Skeletal muscle tissue (tissue), 4 donors: ENCODE results near the gene CEP112. TPM values are rescaled to one million over a fixed set of nuclear protein-coding genes. Genes with fewer than 3 reads are reported as not detected.
"Not testable (repeated sequence)": the region's sequence is repeated elsewhere in the genome, so short reads cannot be mapped to it uniquely, and the experiment has no call there.

ENCODE experiments used
- H3K27ac ChIP-seq: one replicate; pipeline ENCODE4 v1.7.0; 2013; ENCODE audit warnings: mild to moderate bottlenecking, low read depth, low read length, inconsistent platforms
- H3K27me3 ChIP-seq, 3 donors: one replicate each; pipeline ENCODE4 v1.7.0; 2013; ENCODE audit warnings: low read length in 3 of 3; ENCODE audit not compliant: control insufficient read depth in 3 of 3, insufficient read depth in 3 of 3
- H3K36me3 ChIP-seq, 3 donors: one replicate each; pipeline ENCODE4 v1.7.0; 2013; ENCODE audit warnings: low read length in 3 of 3; ENCODE audit not compliant: control insufficient read depth in 3 of 3, insufficient read depth in 3 of 3
- H3K4me1 ChIP-seq, 3 donors: one replicate each; pipeline ENCODE4 v1.7.0; 2013; ENCODE audit warnings: low read length in 3 of 3, mild to moderate bottlenecking in 3 of 3; ENCODE audit not compliant: control insufficient read depth in 3 of 3, insufficient read depth in 3 of 3
- H3K4me3 ChIP-seq, 3 donors: one replicate each; pipeline ENCODE4 v1.7.0; 2013; ENCODE audit warnings: low read length in 3 of 3
- H3K9ac ChIP-seq, 3 donors: one replicate each; pipeline ENCODE4 v1.7.0; 2013; ENCODE audit warnings: low read length in 3 of 3, mild to moderate bottlenecking in 3 of 3, moderate library complexity in 2 of 3, low read depth in 1 of 3
- H3K9me3 ChIP-seq, 3 donors: one replicate each; pipeline ENCODE4 v1.7.0; 2013; ENCODE audit warnings: low read length in 3 of 3; ENCODE audit not compliant: control insufficient read depth in 3 of 3
- total RNA-seq: library from RNA; depleted of rRNA; stranded (reverse); fragments of >200 nt; gene quantifications from one replicate; pipeline ENCODE4 v1.2.3, GENCODE V29; 2014
- donor health status: Osteomylitis.

CEP112 gene
- total RNA-seq, 1 donor from 2014 or later: 16.2 TPM

DNA sequence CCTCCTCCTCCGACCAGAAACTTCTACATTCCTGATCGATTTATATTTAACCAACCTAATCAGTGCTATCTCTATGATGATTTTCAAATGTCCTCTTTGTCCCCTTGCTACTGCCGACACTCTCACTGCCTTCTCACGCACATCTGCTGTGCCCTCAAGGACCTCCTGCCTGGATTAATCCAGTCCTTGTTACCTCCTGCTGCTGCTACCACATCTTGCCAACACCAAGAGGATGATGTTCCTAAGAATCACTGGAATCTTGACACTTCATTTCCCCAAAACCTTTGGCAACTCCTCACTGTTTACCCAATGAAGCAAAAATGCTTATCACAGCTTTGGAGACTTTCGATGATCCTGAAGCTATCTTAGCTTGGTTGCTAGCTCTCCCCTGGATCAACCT lies 343.2 kb downstream of the CEP112 start:
- Histone ChIP-seq H3K36me3 (peaks cover 0 to 3% (median 1%) of the 10 kb centered on the region in 3 donors), H3K4me3 (no peak overlapping the region), H3K9ac (no peak overlapping the region), H3K27ac (no peak overlapping the region), H3K27me3 (no peaks in the 10 kb centered on the region), H3K4me1 (no peaks in the 10 kb centered on the region), H3K9me3 (no peaks in the 10 kb centered on the region)

GRCh38 chr17:65841089-65841488 lies 350.8 kb downstream of the CEP112 start:
- H3K27ac ChIP-seq: no peak overlapping the region
- H3K9ac ChIP-seq: no peak overlapping the region
- H3K9me3 ChIP-seq: peaks cover 0 to 3% (median 3%) of the 10 kb centered on the region in 3 donors
- no peak overlapping the region for H3K4me3 ChIP-seq
- H3K4me1 ChIP-seq: no peaks in the 10 kb centered on the region
- H3K36me3 ChIP-seq: no peaks in the 10 kb centered on the region
- H3K27me3 ChIP-seq: no peaks in the 10 kb centered on the region

GRCh38 chr17:65837232-65837631 lies 354.7 kb downstream of the CEP112 start:
- not testable (repeated sequence) for H3K4me1 ChIP-seq, H3K27me3 ChIP-seq

GRCh38 chr17:65833214-65833613 lies 358.7 kb downstream of the CEP112 start:
- no peak overlapping the region for H3K4me3 ChIP-seq
- H3K27me3 ChIP-seq: no peaks in the 10 kb centered on the region
- no peaks in the 10 kb centered on the region for H3K4me1 ChIP-seq
- peaks cover 0 to 1% (median 0%) of the 10 kb centered on the region in 3 donors for H3K9me3 ChIP-seq
- H3K36me3 ChIP-seq: no peaks in the 10 kb centered on the region
- H3K27ac ChIP-seq: no peak overlapping the region
- H3K9ac ChIP-seq: no peak overlapping the region

More at GRCh38 chr17:65837232-65837631, 354.7 kb downstream of the CEP112 start:
- H3K9ac ChIP-seq, H3K9me3 ChIP-seq, H3K36me3 ChIP-seq, H3K27ac ChIP-seq, H3K4me3 ChIP-seq: not testable (repeated sequence)

DNA sequence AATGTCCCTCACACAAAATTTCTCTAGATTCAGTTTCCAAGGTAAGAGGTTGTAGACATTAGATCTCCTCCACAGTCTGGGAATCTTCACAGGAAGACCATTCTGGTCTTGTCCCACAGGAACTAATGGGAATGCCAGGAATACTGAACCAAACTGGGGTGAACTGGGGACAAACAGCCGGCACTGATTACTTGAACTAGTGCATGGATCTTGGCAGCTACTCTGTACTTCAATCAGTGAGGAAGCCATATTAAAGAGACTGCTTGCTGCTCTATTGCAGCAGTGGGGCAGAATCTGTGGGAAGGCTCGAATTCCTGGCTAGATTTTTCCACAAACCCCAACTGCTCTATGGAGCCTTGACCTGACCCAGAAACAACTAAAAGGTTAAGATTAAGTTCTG lies 361.6 kb downstream of the CEP112 start:
- Histone ChIP-seq H3K27ac (no peak overlapping the region), H3K9me3 (peaks cover 0 to 3% (median 0%) of the 10 kb centered on the region in 3 donors), H3K36me3 (no peaks in the 10 kb centered on the region), H3K9ac (no peak overlapping the region), H3K4me3 (no peak overlapping the region), H3K27me3 (no peaks in the 10 kb centered on the region), H3K4me1 (no peaks in the 10 kb centered on the region)

- H3K36me3 ChIP-seq, H3K27ac ChIP-seq, H3K9ac ChIP-seq, H3K4me1 ChIP-seq, H3K27me3 ChIP-seq, H3K4me3 ChIP-seq, H3K9me3 ChIP-seq: not testable (repeated sequence)
These were observed 365.4 kb downstream of the CEP112 start for GRCh38 chr17:65826577-65826976.

DNA sequence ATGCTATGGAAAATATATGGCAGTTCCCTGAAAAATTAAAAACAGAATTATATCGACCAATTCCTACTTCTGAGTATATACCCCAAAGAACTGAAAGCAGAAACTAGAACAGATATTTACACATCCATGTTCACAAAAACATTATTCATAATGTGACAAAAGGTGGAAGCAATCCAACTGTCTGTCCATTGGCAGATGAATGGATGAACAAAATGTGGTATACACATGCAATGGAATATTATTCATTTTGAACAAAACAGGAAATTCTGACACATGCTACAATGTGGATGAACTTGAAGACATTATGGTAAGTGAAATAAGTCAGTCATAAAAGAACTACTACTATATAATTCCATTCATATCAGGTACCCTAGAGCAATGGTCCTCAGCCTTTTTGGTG lies 367.0 kb downstream of the CEP112 start:
- H3K27me3 ChIP-seq: no peaks in the 10 kb centered on the region
- H3K9ac ChIP-seq: no peak overlapping the region
- H3K36me3 ChIP-seq: no peaks in the 10 kb centered on the region
- peaks cover 0 to 3% (median 0%) of the 10 kb centered on the region in 3 donors for H3K9me3 ChIP-seq
- no peak overlapping the region for H3K4me3 ChIP-seq
- H3K4me1 ChIP-seq: no peaks in the 10 kb centered on the region
- H3K27ac ChIP-seq: no peak overlapping the region

DNA sequence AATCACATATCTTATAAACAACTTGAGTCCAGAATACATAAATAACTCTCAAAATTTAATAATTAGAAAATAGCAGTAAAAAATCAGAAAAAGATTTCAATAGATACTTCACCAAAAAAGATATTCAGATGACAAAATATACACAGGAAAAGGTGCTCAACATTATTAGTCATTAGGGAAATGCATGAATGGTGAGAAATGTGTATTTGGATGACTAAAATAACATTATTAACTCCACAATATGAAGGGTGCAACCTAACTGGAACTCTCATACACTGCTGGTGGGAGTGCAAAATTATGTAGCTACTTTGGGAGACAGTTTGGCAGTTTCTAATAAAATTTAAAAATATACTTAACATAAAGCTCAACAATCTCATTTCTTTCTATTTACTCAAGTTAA lies 368.2 kb downstream of the CEP112 start:
- H3K27me3 ChIP-seq: no peaks in the 10 kb centered on the region
- H3K36me3 ChIP-seq: no peaks in the 10 kb centered on the region
- H3K9ac ChIP-seq: no peak overlapping the region
- no peaks in the 10 kb centered on the region for H3K4me1 ChIP-seq
- H3K4me3 ChIP-seq: no peak overlapping the region
- no peak overlapping the region for H3K27ac ChIP-seq
- peaks cover 0 to 3% (median 0%) of the 10 kb centered on the region in 3 donors for H3K9me3 ChIP-seq

GRCh38 chr17:65820811-65821210 lies 371.1 kb downstream of the CEP112 start:
- H3K36me3 ChIP-seq: no peaks in the 10 kb centered on the region
- no peaks in the 10 kb centered on the region for H3K9me3 ChIP-seq
- no peaks in the 10 kb centered on the region for H3K4me1 ChIP-seq
- H3K27ac ChIP-seq: no peak overlapping the region
- H3K4me3 ChIP-seq: no peak overlapping the region
- H3K9ac ChIP-seq: no peak overlapping the region
- H3K27me3 ChIP-seq: no peaks in the 10 kb centered on the region

DNA sequence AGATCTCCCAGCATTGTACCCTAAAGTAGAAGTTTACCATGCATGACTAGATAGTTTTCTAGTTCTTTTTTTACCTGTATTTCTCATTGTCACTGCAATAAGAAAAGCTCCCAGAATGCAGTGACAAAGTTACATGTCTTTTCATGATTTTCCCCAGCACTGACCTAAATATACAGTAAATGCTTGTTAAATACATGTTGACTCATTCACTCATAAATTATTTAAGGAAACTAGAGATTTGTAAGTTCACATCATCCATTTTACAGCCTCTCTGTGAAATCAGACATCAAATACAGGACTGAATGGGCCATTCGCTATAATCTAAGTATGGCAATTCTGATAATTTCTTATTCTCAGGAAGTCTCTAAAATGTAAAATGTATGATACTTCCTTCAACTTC lies 371.6 kb downstream of the CEP112 start:
- Histone ChIP-seq H3K27ac (no peak overlapping the region), H3K4me1 (no peaks in the 10 kb centered on the region), H3K36me3 (no peaks in the 10 kb centered on the region), H3K9me3 (no peaks in the 10 kb centered on the region), H3K4me3 (no peak overlapping the region), H3K27me3 (no peaks in the 10 kb centered on the region), H3K9ac (no peak overlapping the region)

- Histone ChIP-seq H3K27me3 (no peaks in the 10 kb centered on the region), H3K36me3 (no peaks in the 10 kb centered on the region), H3K9ac (no peak overlapping the region), H3K27ac (no peak overlapping the region), H3K9me3 (no peaks in the 10 kb centered on the region), H3K4me1 (no peaks in the 10 kb centered on the region), H3K4me3 (no peak overlapping the region)
These were observed 372.1 kb downstream of the CEP112 start for GRCh38 chr17:65819810-65820209.
